Hippocampal formation (tissue), 2 donors: ENCODE measurements around the gene CLEC10A.
"Not testable (repeated sequence)": the region's sequence is repeated elsewhere in the genome, so short reads cannot be mapped to it uniquely, and the experiment has no call there.

ENCODE experiments used
- DNase-seq, 2 donors: peaks; one replicate each; lab custom pipeline; 2025; lab: John Stamatoyannopoulos, UW

CLEC10A gene, protein sequence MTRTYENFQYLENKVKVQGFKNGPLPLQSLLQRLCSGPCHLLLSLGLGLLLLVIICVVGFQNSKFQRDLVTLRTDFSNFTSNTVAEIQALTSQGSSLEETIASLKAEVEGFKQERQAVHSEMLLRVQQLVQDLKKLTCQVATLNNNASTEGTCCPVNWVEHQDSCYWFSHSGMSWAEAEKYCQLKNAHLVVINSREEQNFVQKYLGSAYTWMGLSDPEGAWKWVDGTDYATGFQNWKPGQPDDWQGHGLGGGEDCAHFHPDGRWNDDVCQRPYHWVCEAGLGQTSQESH

DNA sequence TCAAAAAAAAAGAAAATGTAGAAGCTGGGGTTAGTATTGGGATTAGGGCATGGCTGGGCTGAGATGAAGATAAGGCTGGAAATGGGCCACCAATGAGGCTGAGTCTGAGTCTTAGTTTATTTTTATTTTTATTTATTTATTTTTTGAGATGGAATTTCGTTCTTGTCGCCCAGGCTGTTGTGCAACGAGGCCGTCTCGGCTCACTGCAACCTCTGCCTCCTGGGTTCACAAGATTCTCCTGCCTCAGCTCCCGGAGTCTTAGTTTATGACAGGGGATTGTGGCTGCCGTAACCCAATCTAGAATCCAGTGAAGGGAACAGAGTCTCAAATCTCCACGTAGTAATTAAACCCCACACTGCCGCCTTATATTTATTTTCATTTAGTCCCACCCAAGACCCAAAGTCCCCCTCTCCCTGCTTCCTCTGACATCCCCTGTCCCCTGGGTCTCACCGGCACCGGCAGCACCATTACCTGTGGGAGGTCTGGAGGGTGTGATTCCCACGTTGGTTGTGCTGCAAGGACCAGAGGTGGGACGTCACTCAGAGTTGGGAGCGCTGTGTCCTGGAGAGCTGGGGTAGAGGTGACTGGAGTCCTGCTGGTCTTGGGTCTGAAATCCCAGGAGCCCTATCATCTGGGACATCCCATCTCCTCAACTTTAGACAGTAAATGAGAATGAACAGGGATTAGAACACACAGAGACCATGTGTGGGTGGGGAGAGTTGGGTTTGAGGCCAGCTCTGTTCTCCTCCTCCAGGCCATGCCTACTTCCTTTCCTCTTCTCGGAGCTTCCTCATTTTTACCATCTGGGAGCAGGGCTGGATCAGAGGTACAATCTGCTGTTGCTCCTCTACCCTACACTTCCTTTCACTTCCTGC lies at the start of gene CLEC10A:
Gene CLEC10A, minus strand, starts transcription at position 671 of the 875 bp plus-strand sequence. CDS start 1,439 bp downstream, outside the sequence.
- DNase-seq, result no peak

DNA sequence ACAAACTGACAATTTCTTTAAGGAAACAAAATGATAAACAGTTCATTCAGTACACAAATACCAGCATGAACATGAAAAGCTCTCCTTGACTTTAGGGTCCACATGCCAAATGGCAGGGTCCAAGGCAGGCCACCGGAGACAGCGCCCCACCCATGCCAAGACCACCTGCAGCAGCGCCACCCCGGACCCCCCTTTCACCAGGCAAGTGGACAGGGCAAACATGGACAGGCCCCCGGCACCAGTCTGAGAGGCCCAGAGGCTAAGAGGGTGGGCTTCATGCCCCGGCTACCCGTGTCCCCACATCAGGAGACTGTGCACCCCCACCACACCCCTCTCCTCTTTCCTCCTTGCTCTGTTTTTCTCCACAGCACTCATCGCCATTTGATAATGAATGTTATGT lies 49.3 kb upstream of the CLEC10A start:
- no peak for DNase-seq

GRCh38 chr17:7128160-7128559 lies 48.1 kb upstream of the CLEC10A start:
- no peak for DNase-seq

GRCh38 chr17:7127501-7127900 lies 47.5 kb upstream of the CLEC10A start:
- not testable (repeated sequence) for DNase-seq

- not testable (repeated sequence) for DNase-seq
These were observed 46.3 kb upstream of the CLEC10A start for GRCh38 chr17:7126386-7126785.

GRCh38 chr17:7124923-7125322 lies 44.9 kb upstream of the CLEC10A start:
- no peak for DNase-seq

- no peak for DNase-seq
These were observed 43.8 kb upstream of the CLEC10A start for GRCh38 chr17:7123844-7124243.

DNA sequence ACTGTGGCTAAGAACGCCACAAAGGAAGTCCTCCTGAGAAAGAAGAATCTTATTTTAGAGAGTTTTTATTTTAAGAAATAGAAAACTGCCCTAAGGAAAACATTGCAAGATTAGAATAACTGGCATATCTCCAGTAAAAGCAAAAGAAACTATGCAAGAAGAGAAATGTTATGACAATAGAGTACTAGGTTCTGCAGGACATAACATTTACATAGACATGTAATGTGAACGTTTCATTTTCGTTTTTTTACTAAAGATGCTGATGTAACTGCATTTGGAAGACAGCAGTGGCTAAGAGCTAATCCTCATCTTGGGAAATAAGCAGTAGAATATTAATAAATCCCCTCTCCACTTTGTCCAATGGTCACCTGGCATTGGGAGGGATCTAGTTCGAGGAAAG lies 42.3 kb upstream of the CLEC10A start:
- no peak for DNase-seq

- not testable (repeated sequence) for DNase-seq
These were observed 40.6 kb upstream of the CLEC10A start for GRCh38 chr17:7120635-7121034.

- no peak for DNase-seq
These were observed 40.1 kb upstream of the CLEC10A start for GRCh38 chr17:7120123-7120522.

DNA sequence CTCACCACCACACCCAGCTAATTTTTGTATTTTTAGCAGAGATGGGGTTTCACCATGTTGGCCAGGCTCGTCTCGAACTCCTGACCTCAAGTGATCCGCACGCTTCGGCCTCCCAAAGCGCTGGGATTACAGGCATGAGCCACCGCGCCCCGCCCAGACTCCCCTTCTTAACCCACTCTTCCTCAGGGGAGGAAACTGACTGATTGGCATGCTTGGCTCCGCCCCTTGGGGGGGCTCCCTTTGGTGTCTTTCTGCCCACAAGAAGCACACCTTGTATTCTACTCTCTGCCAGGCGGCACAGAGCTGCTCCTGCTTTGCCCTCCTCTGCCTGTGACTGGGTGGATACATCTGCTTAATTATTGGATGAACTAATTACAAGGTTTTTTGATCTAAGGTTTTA lies 39.3 kb upstream of the CLEC10A start:
- no peak for DNase-seq

DNA sequence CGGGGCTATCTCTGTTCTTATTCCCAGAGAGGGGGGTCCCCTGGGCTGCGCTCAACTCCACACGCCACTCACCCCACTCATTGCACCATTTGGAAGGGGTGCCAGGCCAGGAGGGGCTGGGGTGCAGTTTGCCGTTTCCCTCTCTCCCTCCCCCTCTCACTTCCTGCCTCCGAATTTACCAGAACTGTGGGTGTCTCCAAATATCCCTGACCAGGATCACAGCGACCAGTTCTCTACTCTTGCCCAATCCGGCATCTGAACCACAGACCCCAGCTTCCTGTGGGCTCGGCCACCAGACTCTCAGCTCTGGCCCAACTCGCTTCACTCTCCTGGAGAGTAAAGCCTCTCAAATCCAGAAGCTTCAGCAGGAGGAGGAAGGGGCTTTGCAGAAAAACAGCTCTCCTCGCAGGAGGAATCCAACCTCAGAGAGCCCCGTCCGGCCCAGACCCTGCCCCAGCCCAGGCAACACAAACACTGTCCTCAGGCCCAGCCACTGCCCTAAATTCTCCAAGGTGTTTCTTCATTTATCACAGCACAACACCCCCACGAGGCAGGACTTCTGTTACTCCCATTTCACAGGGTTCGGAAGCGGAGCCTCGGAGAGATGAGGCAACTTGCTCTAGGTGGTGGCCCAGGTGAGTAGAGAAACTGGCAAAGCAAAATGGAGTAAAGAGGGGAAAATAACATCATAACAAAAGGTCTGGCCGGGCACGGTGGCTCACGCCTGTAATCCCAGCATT lies 35.0 kb upstream of the CLEC10A start:
- no peak for DNase-seq

DNA sequence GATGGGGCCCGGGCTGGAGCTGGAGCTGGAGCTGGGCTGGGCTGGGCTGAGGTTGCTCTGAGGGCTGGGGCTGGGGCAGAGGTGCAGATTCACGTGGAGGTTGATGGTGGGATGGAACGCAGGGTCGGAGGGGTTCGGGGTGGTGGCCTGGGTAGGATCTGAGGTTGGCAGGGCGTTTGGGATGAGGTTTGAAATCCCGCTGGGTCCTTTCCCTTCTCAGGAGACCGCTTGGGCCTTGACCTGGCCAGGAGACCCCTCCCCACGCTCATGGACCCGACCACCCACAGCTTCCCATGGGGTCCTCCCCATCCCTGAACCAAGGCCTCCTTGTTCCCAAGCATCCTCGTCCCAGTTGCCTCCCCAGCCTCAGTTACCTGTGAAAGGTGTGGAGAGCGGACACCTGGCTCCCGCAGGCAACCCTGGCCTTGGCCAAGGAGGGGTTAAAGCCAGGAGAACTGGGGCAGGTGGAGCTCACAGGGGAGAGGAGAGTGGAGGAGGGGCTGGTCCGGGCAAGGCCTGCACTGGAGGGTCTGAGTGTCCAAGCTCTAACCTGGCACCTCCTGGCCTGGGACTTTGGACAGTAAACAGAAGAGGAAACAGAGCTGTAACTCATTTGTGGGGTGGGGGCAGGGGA lies 34.3 kb upstream of the CLEC10A start, which contains the start of gene ASGR2:
Gene ASGR2, minus strand, starts transcription at position 582 of the 634 bp plus-strand sequence. CDS start 582 bp downstream, outside the sequence.
- no peak for DNase-seq

GRCh38 chr17:7113273-7114071 lies 33.4 kb upstream of the CLEC10A start:
- no peak for DNase-seq

- DNase-seq, result no peak
These were observed 32.6 kb upstream of the CLEC10A start for GRCh38 chr17:7112510-7113108.

- DNase-seq, result no peak
These were observed 31.9 kb upstream of the CLEC10A start for GRCh38 chr17:7111784-7112509.

DNA sequence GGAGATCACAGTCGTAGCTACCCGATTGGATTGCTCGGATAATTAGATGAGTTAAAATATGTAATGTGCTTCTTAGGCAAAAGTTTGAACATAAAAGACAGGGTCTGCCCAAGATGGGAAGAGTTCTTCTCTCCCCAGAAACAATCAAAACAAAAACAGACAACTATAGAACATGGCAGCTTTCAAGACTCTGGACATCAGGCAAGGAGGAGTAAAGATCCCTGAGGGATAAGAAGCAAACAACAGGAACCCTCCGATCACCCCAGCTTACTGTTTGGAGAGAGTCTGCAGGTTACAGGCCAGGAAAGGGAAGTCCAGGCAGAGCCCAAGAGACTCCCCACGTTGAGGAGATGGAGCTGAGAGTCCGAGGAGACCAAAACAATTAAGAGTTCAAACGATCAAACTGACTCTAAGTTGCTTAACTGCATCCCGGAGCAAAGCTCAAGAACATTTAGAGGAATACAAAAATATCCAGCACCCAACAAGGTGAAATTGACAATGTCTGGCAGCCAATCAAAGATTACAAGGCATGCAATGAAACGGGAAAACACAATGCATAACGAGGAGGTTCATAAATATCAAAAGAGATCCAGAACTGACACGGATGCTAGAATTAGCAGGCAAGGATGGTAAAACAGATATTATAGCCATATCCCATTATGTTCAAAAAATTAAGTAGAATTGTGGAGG lies 30.7 kb upstream of the CLEC10A start:
- no peak for DNase-seq

DNA sequence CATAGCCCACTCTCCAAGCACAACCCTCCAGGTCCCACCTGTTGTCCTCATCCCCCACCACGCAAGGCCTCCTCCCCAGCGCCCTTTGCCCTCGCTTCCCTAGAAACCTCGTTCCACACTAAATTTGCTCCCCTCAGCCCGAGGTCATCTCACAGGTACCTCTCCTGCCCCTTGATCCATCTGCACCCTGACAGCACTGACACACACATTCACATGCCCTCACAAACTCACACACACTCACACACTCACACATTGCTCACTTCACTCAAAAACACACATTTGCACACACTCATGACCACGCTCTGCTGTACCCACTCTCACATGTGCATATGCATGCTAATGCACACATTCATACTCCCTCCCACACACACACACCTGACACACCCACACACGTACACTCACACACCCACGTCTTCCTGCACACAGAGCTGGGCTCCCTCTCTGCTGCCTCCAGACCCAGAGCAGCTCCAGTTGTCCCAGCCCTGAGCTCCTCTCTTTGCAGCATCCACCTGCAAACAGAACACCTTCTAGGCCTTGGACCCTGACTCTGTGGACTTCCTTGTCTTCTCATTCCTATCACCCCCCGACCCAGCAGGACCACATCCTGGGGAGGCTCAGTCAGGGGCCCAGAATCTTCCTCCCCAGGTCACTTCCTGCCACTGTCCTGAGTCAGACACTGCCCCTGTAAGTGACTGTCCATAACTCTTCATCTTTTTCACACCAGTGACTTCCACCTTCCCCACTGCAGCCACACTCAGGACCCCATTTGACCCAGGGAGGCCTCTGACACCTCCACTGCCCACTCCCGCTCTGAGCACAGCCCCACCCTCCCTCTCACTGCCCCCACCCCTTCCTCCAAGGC lies 29.6 kb upstream of the CLEC10A start:
- no peak for DNase-seq
